Glomerular visceral epithelial cell (primary cell): ENCODE results near the gene TRIM67.

Experiments used
- DNase-seq: peaks from one replicate; pipeline ENCODE4 v3.0.0-alpha.2; 2016; ENCODE audit errors: extremely low spot score

The TRIM67 gene

DNA sequence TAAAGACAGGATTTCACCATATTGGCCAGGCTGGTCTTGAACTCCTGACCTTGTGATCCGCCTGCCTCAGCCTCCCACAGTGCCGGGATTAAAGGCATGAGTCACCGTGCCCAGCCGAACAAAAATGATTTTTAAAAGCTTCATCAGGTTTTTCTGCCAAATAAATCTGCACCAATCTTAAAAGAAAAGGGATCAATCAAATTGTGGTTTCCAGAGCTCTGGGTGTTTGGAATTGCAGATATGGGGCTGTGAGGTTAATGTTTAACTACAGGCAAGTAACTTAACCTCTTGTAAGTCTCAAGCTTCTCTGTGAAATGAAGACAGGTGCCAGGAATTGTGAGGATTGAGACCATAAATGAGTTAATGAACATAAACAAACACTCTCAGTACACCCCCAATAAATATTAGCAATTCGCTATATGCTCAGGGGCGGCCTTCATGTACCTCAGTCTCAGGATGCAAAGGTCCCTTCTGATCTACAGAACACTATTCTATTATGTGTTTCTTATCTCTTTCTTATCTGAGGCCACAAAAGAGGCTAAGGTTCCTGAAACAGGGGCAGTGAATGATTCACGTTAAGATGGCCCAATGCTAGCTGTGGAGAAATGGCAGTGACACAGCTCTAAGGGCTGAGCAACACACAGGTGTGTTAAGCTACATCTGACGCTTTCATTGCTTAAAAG lies 72.0 kb downstream of the TRIM67 start:
- peak; percentile 32 for DNase-seq

GRCh38 chr1:231234506-231234905 lies 72.6 kb downstream of the TRIM67 start:
- DNase-seq: no peak

GRCh38 chr1:231235526-231236207 lies 73.8 kb downstream of the TRIM67 start:
- no peak for DNase-seq

DNA sequence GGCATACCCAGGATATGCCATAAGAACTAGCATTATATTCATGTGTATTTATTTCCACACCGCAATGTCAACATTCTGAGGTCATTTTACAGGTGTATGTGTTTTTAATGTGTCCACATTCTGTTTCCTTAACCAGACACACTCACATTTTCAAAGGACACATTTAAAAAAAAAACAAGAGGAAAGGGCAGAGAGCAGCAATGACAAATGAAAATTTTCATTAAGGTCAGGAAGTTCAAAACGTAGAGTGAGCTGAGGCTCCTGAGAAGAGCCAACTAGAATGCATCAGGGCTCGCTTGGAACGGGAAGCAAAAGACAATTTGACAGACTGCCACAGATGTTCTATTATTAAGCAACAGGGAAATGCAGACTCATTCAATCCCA lies 74.3 kb downstream of the TRIM67 start:
- no peak for DNase-seq

DNA sequence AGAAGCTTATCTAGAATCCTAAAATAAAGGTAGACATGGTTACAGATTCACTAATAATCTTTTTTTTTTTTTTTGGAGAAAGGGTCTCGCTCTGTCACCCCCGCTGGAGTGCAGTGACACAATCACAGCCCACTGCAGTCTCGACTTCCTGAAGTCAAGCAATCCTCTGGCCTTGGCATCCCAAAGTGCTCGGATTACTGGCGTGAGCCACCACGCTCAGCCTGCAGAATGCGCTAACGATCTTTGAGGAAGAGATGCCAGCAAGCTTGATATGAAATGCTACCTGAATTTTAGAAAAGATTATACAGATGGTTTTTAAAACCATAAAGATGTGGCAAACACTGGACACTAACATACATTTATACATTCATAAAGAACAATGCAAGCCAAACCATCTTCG lies 75.1 kb downstream of the TRIM67 start:
- no peak for DNase-seq

GRCh38 chr1:231238298-231238697 lies 76.4 kb downstream of the TRIM67 start:
- DNase-seq: no peak

GRCh38 chr1:231240531-231240882 lies 78.6 kb downstream of the TRIM67 start:
- DNase-seq: peak; percentile 26

- peak; percentile 89 for DNase-seq
Observed at GRCh38 chr1:231240883-231241735, 79.3 kb downstream of the TRIM67 start, which contains the start of gene GNPAT. TSS of gene GNPAT (plus strand) at chr1:231241212. CDS start at chr1:231241379, 167 bp downstream.

- DNase-seq: peak; percentile 9
Observed at GRCh38 chr1:231241750-231242149, 79.9 kb downstream of the TRIM67 start.

DNA sequence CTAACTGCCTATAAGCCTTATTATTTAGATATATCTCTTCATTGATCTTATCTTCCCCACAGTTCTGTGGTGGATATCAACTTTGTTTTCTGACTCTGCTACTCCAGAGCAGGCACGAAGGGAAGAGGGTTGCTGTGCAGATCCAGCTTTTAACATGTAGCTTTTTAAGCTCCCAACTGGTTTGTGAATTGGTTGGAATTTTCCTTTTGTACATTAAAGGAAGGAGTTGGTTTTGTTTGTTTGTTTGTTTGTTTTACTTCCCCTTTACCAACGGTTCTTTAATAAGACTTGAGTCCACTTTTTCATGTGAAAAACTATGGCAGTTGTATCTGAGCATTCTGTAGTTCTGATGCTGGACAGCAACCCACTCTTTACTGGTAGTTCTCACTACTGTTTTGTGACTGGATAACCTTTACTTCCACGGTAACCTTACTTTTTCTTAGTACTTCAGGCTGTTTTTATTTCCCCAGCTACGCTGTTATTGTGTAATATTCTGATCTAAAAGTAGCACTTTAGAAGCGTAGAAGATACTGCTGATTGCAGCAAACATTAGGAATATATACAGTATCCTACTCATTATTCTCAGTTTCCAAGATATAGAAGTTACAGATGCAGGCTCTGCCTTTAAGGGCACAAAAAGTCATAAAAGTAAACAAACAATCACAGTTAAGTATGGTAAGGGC lies 80.8 kb downstream of the TRIM67 start:
- no peak for DNase-seq

- DNase-seq: no peak
Observed at GRCh38 chr1:231248778-231249177, 86.9 kb downstream of the TRIM67 start.

DNA sequence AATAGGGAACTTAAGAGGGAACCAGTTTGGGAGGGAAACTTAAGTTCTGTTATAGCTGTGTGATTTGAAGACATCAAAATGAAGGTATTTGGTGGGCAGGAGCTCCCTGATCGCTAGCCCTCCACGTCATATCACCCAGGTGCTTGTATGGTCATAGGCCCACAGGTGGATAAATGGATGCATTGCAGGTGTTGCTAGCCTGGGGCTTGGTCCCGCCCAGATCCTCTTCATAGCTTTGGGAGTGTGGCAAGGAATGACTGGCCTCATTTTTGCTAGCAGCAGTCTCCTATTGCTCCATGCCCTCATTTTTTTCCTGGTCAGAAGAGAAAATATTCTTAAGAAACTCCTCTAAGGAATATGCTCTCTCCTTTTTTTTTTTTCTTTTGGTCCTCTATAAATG lies 90.5 kb downstream of the TRIM67 start:
- no peak for DNase-seq

DNA sequence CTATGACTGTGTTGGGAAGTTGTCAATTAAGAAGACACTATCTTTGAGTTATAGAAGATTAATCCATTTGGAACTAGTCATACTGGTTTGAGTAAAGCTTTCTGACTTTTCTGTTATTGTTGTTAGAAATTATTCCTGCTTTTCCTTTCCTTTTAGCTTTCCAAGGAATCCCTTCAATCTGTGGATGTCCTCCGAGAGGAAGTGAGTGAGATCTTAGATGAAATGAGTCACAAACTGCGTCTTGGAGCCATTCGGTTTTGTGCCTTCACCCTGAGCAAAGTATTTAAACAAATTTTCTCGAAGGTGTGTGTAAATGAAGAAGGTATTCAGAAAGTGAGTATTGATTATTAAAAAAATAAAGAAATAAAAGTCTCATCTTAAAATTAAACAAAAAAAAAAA lies 98.5 kb downstream of the TRIM67 start:
- no peak for DNase-seq

DNA sequence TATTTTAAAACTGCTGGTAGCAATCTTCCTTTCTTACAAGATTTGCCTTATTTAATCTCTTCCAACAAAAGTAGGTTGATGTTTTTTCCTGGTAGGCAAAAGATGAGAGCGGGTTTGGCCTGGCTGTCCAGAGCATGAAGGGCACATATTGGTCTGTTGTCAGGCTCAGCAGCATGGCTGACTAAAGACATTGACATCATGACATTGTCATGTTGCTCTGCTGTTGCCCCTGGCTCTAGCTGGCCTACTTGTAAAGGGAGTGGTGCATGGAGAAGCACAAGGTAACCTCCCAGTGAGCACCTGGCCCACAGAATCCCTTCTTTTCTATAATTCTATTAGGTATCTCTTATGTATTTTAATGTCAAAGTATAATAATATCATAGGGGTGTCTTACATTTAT lies 102.8 kb downstream of the TRIM67 start:
- no peak for DNase-seq

- no peak for DNase-seq
Observed at GRCh38 chr1:231265379-231265778, 103.5 kb downstream of the TRIM67 start.

DNA sequence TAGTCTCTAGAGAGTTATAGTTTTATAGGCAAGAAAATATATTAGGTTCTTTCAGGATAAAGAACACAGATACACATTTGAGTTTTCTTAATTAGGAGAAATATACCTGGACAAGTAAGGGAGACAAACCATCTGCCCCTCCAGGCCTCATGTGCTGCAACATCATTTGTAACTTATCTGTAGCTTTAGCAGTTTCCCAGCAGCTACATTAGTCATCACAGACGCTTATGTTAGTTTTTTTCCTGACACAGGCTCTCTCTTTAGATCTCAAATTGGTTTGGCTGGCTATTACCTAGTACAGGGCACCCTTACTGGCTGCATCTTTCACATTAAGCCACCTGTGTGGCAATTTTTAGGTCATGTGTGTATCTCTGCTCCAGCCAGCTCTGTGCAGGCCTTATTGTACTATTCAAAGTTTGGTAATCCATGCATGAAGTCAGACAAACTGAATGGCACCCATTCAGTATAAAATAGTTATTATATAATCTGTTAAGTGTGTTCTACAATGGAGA lies 105.0 kb downstream of the TRIM67 start:
- no peak for DNase-seq
